Measurements from ENCODE around the gene ACTRT2. TPM values are rescaled to one million over a fixed set of nuclear protein-coding genes. Genes with fewer than 3 reads are reported as not detected.

ACTRT2 gene
- polyA plus RNA-seq, 1 of the 3 experiments (the other 2 are of a cell fraction) = not detected

DNA sequence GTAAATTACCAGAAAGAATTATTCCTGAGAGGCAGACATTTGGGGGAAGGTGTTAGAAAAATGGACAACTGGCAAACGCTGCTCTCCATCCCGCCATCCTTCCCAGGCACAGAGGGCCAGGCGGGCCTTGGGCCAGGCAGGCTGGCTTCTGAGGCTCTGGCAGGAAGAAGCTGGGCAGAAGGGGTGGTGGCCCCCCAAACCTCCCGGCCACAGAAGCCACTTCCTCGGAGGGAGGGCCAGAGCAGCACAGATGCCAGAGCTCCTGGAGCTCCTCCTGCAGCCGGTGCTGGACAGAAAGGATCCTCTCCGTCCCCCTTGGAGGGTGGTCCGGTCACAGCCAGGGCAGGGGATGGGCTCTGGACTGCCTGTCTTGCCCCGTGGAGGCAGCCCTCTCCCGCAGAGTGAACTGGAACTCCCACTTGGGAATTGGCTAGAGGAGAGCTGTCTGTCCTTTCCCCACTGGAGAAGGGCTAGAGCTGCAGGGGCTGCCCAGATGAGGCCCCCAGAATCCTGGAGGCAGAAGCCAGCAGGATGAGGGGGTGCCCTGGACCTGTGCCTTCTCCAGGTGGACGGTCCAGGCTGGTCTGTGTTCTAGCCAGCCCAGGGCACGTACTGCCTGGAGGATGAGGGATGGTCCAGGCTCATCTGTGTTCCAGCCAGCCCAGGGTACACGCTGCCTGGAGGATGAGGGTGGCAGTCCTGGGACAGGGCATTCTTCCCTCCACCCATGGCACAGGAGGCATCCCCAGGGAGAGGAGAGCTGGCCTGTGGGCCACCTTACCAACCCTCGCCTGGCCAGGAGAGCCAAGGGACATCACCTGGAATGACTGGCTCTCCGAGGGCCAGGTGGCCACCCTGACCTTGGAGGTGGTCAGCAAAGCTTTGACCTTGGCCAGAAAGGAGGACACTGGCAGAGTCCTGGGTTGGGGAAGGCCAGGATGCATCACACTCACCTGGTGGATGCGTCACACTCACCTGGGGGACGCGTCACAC, 47.4 kb upstream of the ACTRT2 start:
- Histone ChIP-seq H3K79me2 (ENCODE audit: insufficient read depth) (no peaks in the 10 kb centered on the region), H3K4me1 (ENCODE audit: control insufficient read depth in 1 of 2, insufficient read depth in 2 of 2, low read depth in 1 of 2, low read length in 1 of 2) (no peaks in the 10 kb centered on the region), H3K27ac (ENCODE audit: low read depth in 2 of 2, low read length in 1 of 2) (no peak overlapping the region), H3K9me3 (no peaks in the 10 kb centered on the region), H3K9ac (no peak overlapping the region), H3K27me3 (ENCODE audit: insufficient read depth) (no peaks in the 10 kb centered on the region), H2AFZ (ENCODE audit: low read depth) (no peak overlapping the region), H3K4me2 (no peak overlapping the region), H3F3A (replicated peaks; ENCODE audit: insufficient read depth) (no peaks in the 10 kb centered on the region), H4K20me1 (ENCODE audit: insufficient read depth) (no peaks in the 10 kb centered on the region), H3K9me2 (no peaks in the 10 kb centered on the region), H3K36me3 (replicated peaks in 1 of 2; ENCODE audit: control insufficient read depth in 1 of 2, insufficient read depth in 2 of 2, low read length in 1 of 2) (no peaks in the 10 kb centered on the region), H3K4me3 (ENCODE audit: low read depth in 2 of 2, low read length in 1 of 2) (no peak overlapping the region)
- WGBS (ENCODE audit: low lambda C conversion rate) = 3% methylated on average over 4 of the region's 18 CpGs
- CTCF ChIA-PET = no interaction called here
- no peak for DNase-seq
- TF ChIP-seq CHD2 (IDR thresholded peaks at IDR 0.05; ENCODE audit: low read length, partially characterized antibody) (no peak), FOXM1 (IDR thresholded peaks at IDR 0.05; ENCODE audit: low read depth) (no peak), GATA2 (CRISPR knock-in tag; IDR thresholded peaks at IDR 0.05) (no peak), RFX5 (IDR thresholded peaks at IDR 0.05; ENCODE audit: low read length) (no peak), JUND (IDR thresholded peaks at IDR 0.05) (no peak), YY1 (IDR thresholded peaks at IDR 0.05; ENCODE audit: low read depth) (no peak), SMC3 (IDR thresholded peaks at IDR 0.05; ENCODE audit: low read depth, low read length) (no peak), RXRA (IDR thresholded peaks at IDR 0.05; ENCODE audit: borderline replicate concordance, low read depth) (no peak), EP300 (IDR thresholded peaks at IDR 0.05; ENCODE audit: borderline replicate concordance in 1 of 2, low read depth in 1 of 2, low read length in 1 of 2) (no peak), MAX (IDR thresholded peaks at IDR 0.05; ENCODE audit: low read depth) (no peak), EZH2phosphoT487 (IDR thresholded peaks at IDR 0.05; ENCODE audit: borderline replicate concordance, low read depth) (no peak), GABPA (IDR thresholded peaks at IDR 0.05; ENCODE audit: low read depth) (no peak)
- POLR2A ChIA-PET = no interaction called here

GRCh38 chr1:2974701-2975301, 46.5 kb upstream of the ACTRT2 start:
- Histone ChIP-seq H3K4me1 (ENCODE audit: control insufficient read depth in 1 of 2, insufficient read depth in 2 of 2, low read depth in 1 of 2, low read length in 1 of 2) (no peaks in the 10 kb centered on the region), H4K20me1 (ENCODE audit: insufficient read depth) (no peaks in the 10 kb centered on the region), H3K36me3 (replicated peaks in 1 of 2; ENCODE audit: control insufficient read depth in 1 of 2, insufficient read depth in 2 of 2, low read length in 1 of 2) (no peaks in the 10 kb centered on the region), H3K9ac (no peak overlapping the region), H3K9me3 (no peaks in the 10 kb centered on the region), H3K79me2 (ENCODE audit: insufficient read depth) (no peaks in the 10 kb centered on the region), H3K4me3 (ENCODE audit: low read depth in 2 of 2, low read length in 1 of 2) (no peak overlapping the region), H3K27ac (ENCODE audit: low read depth in 2 of 2, low read length in 1 of 2) (no peak overlapping the region), H3F3A (replicated peaks; ENCODE audit: insufficient read depth) (no peaks in the 10 kb centered on the region), H3K4me2 (no peak overlapping the region), H3K27me3 (ENCODE audit: insufficient read depth) (no peaks in the 10 kb centered on the region), H2AFZ (ENCODE audit: low read depth) (no peak overlapping the region), H3K9me2 (no peaks in the 10 kb centered on the region)
- TF ChIP-seq USF1 (IDR thresholded peaks at IDR 0.05; ENCODE audit: borderline replicate concordance, low read depth) (no peak), SIN3A (IDR thresholded peaks at IDR 0.05; ENCODE audit: borderline replicate concordance, low read depth, low read length) (no peak), MEF2A (IDR thresholded peaks at IDR 0.05; ENCODE audit: borderline replicate concordance, low read depth) (no peak), JUND (IDR thresholded peaks at IDR 0.05) (no peak), SMC3 (IDR thresholded peaks at IDR 0.05; ENCODE audit: low read depth, low read length) (no peak), FOXM1 (IDR thresholded peaks at IDR 0.05; ENCODE audit: low read depth) (no peak), TEAD4 (IDR thresholded peaks at IDR 0.05; ENCODE audit: borderline replicate concordance, insufficient read depth) (no peak), NRF1 (IDR thresholded peaks at IDR 0.05; ENCODE audit: low read depth, low read length) (no peak), TCF12 (IDR thresholded peaks at IDR 0.05) (no peak), RFX5 (IDR thresholded peaks at IDR 0.05; ENCODE audit: low read length) (no peak), NFIC (IDR thresholded peaks at IDR 0.05; ENCODE audit: borderline replicate concordance) (no peak), POLR2AphosphoS5 (IDR thresholded peaks at IDR 0.05; ENCODE audit: low read depth, low read length) (no peak)
- TF ChIP-seq, protein P1, sequence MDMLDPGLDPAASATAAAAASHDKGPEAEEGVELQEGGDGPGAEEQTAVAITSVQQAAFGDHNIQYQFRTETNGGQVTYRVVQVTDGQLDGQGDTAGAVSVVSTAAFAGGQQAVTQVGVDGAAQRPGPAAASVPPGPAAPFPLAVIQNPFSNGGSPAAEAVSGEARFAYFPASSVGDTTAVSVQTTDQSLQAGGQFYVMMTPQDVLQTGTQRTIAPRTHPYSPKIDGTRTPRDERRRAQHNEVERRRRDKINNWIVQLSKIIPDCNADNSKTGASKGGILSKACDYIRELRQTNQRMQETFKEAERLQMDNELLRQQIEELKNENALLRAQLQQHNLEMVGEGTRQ (IDR thresholded peaks at IDR 0.05; ENCODE audit: borderline replicate concordance, low read depth, low read length) = no peak
- no peak for DNase-seq
- no CpG with 5 or more reads among the region's 18 CpGs for WGBS (ENCODE audit: low lambda C conversion rate)
- ChIA-PET CTCF (no interaction called here), POLR2A (no interaction called here)

Measured in SK-N-SH (cell line).